CD4-positive, alpha-beta T cell treated with Interleukin-1 beta for 1 hour (primary cell): Measurements from ENCODE around the gene HPX.

Source experiments
- DNase-seq, 2 donors: peaks; one replicate each; pipeline ENCODE4 v3.0.0-alpha.2; 2020 to 2022

Gene HPX

DNA sequence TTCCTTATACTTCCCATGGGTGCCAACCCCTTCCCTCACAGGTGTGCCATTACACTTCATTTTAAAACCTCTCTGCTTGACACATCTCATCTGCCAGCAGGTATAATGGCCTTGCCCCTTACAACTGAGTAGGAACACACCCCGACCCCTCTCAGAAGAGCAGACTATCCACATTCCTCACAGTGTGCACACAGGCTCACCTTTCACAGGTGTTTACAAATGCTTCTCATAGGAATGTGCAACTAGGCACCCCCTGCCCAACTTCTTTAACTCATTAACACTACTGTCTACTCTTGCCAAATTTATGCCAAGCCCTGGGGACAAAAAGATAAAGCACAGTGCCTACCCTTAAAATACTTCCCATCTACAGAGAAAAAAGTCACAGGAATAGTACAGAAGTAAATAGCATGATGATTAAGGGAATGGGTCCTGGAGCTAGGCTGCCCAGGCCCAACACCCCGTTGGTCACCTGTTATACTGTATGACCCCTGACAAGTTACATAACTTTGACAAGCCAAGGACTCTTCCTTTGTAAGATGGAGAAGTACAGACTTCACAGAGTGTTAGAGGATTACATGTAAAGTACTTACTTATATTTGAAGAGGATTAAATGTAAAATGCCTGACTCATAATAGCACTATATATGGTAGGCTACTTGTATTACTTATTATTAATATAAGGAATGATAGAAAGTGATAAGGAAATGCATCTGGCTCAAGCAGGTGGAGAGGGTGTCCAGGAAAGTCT is 17.7 kb upstream of the HPX start:
- no peak for DNase-seq

DNA sequence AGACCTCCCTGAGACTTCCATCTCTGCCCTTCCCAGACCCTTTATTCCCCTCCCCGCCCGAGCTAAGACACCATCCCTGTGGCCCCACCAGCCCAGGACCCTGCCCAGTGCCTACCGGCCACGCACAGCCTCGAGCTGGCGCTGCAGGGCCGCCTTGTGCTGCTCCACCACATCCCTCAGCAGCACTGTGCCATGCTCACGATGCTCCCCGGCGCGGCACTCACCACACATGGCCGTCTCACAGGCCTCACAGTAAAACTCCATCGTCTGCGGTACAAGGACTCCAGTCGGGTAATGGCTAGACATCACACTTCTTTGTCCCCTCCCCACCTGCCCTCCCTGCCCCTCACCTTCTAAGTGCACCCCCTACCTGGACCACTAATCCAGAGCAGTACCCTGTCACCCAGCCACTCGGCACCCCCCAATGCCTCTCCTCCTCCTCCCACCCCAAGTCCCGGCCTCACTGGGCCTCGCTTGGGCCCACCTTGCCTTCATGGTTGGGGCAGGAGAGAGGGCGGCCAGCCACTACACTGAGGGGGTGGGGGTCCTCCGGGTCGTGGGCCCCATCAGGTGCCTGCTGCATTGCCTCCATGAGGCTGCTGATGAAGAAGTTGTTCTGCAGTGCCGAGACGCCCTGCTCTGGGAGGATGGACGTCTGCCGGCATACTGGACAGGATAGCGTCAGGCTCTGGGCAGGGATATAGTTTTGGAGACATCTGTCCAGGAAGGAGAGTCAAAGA is 17.0 kb upstream of the HPX start:
- DNase-seq, result no peak

DNA sequence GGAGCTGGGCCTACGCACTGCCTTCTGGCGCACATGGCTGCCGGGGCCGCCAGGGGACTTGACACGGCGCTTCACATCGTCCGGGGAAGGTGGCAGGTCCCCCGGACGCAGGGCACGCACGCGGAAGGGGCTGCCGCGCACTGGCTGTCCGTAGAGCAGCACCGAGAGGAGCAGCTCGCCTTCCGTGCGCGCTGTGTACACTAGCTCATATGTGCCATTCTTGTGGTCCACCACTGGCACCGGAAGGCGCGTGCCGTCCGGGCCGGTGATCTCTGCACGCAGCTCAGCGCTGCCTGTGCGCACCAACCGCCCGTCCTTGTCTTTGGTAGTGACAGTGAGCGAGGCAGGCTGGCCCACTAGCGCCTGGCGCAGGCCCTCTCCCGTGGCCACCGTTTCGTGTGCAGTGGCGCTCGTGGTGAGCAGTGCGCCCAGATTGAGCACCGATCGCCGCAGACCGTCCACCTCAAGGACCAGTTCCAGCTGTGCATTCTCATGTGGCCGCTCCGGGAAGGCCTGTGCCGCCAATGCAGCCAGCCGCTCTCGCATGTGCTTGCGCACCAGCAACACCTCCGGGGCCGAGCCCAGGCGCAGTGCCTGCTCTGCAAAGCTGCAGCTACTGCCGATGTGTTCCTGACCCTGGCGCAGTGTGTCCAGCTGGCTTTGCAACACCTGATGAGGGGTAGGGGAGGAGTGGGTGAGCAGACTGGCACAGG is 15.7 kb upstream of the HPX start:
- no peak for DNase-seq

DNA sequence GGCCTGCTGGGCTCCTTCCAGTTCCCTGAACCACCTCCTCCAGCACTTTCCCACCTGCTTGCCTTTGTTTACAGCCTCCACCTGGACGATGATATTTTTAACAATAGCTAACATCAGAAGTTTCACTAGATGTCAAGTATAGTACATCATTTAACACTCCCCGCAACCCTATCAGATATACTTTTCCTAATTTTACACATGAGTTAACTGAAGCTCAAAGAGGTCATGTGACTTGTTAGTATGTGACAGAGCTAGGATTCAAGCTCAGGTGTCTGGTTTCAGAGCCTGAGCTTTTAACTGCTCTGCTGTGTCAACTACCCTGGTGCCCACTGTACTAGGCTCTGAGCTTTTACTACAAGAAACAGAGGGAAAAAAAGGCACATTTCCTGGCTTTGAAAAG is 14.3 kb upstream of the HPX start:
- DNase-seq, result no peak

DNA sequence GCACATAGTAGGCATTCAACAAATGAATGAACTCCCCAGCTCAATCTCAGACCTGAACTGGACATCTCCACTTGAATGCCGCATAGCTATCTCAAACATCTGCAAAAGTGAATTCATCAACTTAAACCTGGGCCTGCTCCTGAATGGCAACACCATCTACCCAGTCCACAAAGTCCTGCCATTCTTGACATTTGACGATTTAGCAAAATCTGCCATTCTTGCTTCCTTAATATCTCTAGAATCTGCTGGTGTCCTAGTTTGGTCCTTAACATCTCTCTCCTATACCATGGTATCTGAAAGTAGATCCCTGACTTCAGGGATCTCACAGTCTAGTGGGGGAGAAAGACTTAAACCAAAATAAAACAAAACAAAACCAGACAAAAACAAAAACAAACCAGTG is 12.4 kb upstream of the HPX start:
- DNase-seq, result no peak

DNA sequence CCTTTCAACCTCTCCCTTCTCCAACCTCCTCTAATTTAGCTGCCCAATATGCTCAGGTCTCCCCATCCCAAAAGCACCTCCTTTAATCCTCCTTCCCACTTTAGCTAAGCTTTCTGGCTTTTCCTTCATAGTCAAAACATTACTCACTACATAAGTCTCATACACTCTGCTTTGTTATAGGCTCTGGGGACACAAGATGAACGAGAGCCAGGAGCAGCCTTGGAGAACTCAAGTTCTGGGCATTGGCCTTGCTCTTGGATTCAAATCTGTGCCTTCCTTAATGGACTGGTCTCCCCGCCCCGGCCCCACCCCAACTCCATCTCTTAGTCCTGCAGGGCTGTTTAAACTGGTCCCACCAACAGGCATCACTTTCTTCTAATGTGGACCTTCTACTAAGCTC is 11.4 kb upstream of the HPX start:
- no peak for DNase-seq

DNA sequence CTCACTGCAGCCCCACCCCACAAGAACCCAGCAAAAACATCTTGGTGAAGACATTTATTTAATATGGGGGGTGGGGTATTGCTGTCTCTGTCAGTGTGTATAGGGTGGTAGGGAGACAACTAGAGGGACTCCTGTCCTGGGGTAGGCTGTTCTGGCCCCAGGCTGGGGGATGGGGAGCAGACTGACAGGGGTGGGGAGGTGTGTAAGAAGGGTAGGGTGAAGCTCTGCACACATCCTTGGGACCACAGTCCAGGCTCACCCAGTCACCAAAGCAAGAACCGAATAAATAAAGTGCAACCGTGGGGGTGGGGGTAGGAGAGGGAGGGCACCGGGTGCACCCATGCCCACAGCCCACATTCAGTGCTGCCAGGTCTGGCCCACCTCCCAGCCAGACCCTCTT is 7.8 kb upstream of the HPX start:
- DNase-seq, result no peak

DNA sequence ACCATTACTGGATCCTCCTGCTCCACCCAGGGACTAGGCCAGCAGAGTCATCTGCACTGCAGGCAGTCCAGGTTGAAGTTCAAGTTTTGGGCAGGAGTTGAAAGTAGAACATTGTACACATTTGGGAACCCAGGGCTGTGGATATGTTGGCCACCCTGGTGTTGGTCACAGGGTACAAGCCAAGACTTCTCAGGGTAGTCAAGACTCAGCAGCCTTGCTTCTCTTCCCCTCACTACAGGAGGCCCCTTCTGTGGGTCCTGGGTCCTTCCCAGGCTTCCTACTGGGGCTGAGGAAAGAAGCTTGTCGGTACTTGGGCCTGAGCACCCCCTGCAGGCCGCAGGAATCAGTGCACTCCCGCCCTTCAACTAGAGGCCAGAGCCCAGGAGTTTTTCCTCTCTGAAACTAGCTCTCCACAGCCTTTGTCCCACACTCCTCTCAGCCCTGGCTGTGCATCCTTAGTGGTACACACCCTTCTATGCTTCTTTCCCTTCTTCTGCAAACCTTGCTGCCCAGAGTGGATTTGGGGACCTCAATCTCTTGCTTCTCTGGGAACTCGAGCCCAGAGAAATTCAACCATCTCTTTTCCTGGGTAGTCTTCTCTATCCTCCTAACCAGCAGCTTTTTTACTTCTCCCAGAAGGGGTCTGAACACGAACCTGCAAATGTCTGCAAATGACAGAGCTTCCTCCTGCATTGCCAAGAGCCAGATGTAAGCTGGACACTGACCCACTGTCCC is 2.6 kb upstream of the HPX start:
- peak; percentile 59 to 63 for DNase-seq

DNA sequence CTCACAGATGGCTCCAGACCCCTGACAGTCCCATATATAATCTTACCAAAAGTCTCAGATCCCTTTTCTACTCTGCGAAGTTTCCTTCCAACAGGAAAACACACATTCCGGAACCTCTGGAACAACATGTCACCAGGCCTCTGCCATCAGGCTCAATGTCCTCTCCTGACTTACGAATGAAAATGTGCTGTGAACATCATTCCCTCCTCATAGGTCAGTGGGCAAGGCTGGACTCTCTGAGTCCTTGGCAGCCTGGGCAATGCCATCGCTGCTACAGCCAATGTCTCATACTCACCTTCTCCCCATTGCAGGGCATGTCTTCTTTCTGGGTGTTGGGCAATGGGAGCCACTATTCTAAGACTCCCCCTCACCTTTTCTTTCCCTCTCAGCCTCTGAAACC is 1.7 kb upstream of the HPX start:
- DNase-seq, result no peak

DNA sequence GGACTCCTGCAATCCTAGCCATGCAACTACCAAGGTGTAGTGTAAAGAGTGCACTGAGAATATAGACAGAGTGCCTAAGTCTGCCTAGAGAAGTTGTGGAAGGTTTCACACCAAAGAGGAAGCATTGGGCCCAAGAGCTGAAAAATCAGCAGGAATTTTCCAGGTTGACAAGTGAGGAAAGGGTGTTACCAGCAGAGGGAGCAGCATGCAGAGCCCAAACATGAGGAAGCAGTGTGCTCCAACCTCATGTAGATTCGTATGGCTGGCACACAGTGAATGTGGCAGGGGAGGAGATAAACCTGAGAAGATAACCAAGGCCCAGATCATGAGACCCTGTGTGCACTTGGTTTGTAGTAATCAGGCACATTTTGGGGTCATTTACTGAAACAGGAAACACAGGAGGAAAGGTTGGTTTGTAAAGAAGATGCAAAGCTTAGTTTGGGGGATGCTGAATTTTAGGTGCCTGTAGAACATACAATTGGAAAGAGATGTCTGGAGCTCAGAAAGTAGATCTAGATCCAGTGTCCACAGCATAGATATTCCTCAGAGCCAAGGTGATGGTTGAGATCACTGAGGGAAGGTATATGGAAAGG is 1.7 kb downstream of the HPX start:
- DNase-seq, result peak; percentile 32 to 49

DNA sequence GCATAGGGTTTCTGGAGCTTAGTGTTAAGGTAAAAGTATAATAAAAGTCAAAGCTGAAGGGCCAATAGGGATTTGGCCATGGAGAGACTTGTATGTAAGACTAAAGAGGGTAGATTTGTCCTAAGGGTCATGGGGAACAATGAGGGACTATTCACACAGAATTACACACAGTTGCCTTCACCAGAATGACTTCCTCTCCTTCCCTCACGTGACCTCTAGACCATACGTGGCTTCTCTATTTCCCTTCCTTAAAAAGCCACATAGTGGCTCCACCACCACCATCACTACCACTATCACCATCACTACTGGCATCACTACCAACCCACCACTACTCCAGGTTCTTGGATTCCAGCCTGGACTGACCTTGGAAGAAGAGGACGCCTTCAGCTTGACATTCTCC is 2.8 kb downstream of the HPX start:
- DNase-seq, result peak; percentile 11 to 16

DNA sequence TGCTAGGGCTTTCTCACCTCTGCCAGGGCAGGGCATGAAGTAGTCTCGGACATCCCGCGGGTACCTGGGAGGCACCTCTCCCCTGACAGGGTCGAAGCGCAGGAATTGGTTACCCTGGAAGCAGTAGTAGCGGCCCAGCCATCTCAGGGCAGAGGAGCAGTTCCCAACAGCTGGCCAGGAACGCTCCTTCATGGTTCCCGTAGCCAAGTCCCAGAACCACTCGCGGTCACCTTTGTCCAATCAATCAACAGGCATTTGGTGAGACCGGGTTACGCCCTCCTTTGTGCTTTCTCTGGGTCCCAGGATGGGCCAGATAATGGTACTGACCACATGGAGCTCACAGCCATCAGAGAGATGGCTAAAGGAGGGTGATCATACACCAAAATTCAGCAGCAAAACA is 3.4 kb downstream of the HPX start:
- no peak for DNase-seq

DNA sequence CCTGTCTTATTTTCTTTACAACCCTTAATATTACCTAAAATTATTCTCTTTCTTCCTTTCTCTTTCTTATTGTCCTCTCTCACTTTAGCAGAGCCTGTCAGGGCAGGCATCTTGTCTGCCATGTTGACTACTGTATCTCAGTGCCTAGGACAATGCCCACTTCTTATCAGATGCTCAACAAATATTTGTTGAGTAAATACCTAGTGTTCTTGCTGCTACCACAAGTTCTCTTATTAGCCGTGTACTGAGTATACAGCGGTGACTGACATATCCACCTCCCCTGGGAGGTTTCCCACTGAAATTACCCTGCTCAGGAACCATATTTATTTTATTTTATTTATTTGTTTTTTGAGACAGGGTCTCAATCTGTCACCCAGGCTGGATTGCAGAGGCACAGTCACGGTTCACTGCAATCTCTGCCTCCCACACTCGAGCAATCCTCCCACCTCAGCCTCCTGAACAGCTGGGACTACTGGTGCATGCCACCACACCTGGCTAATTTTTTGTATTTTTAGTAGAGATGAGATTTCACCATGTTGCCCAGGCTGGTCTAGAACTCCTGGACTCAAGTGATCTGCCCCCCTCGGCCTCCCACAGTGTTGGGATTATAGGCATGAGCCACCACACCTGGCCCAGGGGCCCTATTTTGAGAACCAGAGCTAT is 6.7 kb downstream of the HPX start:
- no peak for DNase-seq

DNA sequence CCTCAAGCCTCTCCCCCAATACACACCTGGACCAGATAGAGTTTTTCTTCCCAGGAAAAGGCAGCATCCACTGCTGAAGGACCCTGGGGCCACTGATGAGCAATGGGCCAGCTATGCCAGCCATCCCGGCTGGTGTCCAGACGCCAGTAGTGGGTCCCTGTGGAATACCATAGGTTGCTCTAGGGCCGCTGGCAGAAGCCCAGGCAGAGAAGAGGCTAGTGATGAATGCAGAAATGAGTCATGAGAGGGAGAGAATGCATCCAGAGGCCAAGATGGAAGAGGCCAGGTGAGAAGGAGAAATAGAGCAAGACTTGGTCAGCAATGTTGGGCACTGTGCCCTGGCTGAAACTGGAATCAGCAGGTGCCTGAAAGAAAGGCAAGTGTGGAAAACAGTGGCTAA is 8.9 kb downstream of the HPX start:
- no peak for DNase-seq

DNA sequence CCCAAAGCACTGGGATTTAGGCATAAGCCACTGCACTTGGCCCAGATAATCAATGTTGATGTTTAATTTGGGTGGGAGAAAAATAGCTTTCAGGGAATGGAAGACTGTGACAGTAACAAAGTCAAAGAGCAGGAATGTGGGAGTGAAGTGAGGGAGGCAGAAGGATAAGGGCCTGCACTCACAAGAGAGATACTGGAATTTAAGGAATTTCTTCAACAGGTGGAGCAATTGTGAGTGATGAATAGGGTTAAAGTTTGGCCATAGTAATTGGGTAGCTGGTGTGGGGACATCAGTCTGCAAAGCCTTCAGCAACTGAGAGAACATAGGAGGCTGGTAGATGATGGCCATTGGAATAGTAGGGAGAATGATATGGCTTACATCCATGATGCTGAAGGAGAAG is 13.3 kb downstream of the HPX start:
- DNase-seq, result no peak

DNA sequence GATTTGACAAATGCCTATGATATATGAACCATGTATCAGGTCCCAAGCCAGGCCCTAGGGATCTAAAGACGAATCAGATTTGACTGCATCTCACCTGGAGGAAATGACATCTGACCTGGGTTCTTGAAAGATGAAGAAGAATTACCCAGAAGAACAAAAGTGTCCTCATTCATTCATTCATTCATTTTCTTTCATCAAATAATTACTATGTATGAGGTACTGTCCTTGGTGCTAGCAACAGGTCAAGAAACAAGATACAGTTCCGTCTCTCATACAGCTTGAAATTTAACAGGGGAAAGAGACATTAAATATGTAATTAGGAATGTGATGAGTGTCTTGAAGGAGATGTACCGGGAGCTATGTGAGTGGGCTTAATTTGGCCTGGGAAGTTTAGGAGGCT is 20.1 kb downstream of the HPX start:
- no peak for DNase-seq

DNA sequence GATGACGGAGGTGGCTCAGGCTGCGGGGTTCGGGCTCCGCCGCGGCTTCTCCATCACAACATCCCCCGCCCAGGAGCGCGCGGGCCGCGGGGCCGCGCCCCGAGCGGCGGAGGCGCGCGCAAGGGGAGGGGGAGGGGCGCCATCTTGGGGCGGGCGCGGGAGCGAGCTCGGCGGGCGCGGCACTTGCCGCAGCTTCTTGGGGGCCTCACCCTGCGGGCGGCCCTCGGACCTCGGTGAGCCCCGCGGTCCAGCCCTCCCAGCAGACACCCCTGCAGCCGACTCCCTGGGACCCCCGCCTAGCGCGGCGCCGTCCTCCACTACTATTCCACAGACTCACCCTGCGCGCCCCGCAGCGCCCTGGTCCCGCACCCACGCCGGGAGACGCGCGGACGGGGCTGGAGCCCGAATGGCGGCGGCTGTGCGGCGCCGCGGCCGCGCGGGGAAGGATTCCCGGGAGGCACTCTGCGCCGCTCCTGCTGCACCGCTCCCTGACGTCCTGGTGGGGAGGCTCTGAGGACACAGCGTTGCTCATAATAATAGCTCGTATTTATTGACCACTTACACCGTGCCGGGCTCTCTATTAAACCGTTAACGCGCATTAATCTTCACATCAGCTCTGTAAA is 21.7 kb downstream of the HPX start, which contains the start of gene APBB1:
TSS of gene APBB1 (minus strand) at position 86 of the 623 bp plus-strand sequence. CDS start 7,747 bp downstream, outside the sequence.
- DNase-seq, result peak; percentile 74 to 78

DNA sequence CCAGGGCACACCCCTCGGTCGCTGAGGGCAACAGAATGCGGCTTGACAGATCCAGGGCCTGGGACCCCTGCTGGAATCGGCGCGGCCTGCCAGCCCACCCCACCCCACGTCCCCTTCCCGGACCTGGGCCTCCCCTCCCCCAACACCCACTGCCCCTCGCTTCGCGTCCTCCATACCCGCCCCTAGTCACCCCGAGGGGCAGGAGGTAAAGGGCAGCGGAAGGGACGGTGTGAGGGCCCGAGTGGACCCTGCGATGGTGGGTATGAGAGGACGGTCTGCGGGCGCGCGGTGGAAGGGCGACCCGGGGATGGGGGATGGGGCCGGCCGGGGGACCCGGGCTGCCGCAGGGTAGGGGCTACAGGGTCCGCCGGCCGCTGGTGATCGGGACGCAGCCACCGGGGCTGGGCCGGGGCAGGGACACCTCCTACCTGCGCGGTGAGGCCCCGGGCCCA is 22.2 kb downstream of the HPX start:
- no peak for DNase-seq

DNA sequence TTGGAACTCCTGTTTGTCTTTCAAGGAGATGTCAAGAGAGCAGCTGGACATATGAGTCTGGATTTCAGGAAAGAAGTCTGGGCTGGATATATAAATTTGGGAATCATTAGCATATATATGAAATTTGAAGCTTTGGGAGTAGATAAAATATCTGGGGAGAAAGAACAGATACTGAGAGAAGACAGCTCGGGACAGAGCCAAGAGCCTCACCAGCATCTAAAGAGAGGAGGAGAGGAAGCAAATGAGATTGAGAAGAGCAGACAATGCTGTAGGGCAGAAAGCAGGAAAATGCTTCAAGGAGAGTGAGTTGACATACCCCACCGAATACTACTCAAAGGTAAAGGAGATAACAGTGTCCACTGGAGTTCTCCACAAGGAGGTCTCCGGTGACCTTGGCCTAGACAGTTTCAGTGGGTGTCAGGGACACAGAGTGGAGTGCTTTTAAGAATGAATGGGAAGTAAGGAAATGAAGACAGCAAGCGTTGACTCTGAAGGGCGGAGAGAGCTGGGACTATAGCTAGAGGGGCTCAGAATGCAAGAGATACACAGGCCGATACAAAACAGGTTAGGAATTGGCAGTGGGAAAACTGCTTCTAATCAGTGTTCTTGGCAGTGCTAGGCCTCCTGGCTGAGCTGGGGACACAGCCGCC is 22.8 kb downstream of the HPX start:
- DNase-seq, result no peak

DNA sequence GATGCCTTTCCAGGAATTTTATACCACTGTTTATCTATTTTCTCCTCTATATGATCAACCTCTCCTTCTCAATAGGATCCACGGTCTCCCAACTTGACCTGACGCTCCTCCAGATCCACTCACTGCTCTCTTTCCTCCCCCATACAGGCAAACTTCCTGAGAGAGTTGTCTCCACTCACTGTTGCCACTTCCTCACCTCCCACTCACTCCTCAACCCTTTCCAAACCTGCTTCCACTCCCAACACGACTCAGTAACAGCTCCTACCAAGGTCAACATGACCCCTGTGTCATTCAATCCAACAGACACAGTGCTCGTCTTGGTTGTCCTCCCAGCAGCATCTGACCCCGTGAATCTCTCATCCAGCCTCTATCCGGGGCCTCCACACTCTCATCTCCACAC is 25.0 kb downstream of the HPX start:
- DNase-seq, result no peak

DNA sequence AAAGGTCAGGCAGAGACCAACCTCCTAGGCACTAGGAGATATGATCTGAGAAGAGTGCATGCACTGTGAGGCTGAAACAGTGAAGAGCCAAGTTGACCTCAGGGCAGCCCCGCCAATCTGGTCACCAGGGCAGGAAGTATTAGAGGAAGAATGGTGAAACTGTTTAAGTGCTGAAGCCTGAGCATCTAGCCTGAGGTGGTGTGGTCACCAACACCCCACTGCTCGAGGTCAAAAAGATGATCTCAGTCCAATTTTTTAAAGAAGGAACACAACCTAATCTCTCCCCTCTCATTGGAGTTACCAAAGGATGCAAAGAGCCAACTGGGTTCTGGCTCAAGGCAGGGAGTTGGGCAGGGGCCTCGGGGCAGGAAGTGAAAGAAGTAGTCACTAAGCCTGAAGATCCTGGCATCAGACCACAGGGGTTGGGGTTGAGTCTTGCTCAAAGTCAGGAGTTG is 25.9 kb downstream of the HPX start:
- DNase-seq, result no peak
